Lower leg skin (tissue), 4 donors: Measurements from ENCODE around the gene TXNDC16. TPM values are rescaled to one million over a fixed set of nuclear protein-coding genes. Genes with fewer than 3 reads are reported as not detected.

Source experiments
- DNase-seq, 2 donors: peaks; one replicate each; pipeline ENCODE4 v3.0.0-alpha.2; 2019; ENCODE audit warnings: low spot score in 2 of 2
- H3K4me3 ChIP-seq: fragments of 200-600 bp; sonication (generic); 2 replicates; pipeline ENCODE4 v1.5.1; 2017; ENCODE audit warnings: mild to moderate bottlenecking, low read depth; ENCODE audit not compliant: poor library complexity, severe bottlenecking
- POLR2A ChIP-seq, 2 donors: fragments of 450-650 bp; IDR thresholded peaks; one replicate each; pipeline ENCODE4 v1.6.1; 2016 to 2017; ENCODE audit warnings: antibody characterized with exemption in 2 of 2, mild to moderate bottlenecking in 1 of 2, moderate library complexity in 1 of 2
- WGBS, 2 donors: methylation state at CpG; one replicate each; pipeline ENCODE4 v1.1.5; 2018; 5-methylcytosine and 5-hydroxymethylcytosine counted together
- intact Hi-C: fragments of 100-400 bp; cut with DNase I; formaldehyde crosslinking; loops from one replicate; pipeline ENCODE4 v1.15.0; 2023; ENCODE audit warnings: low total_unique reads
- total RNA-seq, 4 donors: library from RNA; depleted of rRNA; stranded (reverse); fragments of >200 nt; gene quantifications; one replicate each; pipeline ENCODE4 v1.1.0, GENCODE V29; 2016
- TF ChIP-seq, protein P1 (sequence below), 3 donors: fragments of 450-650 bp; IDR thresholded peaks; one replicate each; pipeline ENCODE4 v1.5.1; 2016; ENCODE audit warnings: antibody characterized with exemption in 3 of 3, mild to moderate bottlenecking in 3 of 3, moderate library complexity in 2 of 3

Gene TXNDC16
- total RNA-seq, 4 donors from 2014 or later, result 7.1 to 8.2 (median 8.1) TPM

DNA sequence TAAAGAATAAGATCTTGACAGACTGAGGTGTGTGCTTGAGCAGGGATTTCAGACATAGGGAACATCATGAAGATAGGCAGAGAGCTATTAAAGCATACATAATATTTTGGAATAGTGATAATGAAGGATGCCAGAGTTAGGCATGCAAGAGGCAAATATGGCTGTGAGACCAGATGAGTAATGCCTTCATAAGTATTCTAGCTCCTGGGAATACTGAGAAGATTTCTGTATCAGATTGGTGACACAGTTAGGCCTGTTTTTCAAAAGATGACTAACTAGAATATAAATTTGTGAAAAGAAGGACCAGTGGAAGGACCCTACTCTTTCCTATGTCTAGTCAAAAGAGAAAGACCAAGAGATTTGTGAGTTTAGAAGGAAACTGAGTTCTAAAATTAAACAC lies 108.8 kb downstream of the TXNDC16 start:
- DNase-seq, result no peak
- H3K4me3 ChIP-seq, result no peak overlapping the region
- intact Hi-C loops, result no loop called here
- TF ChIP-seq POLR2A (IDR thresholded peaks at IDR 0.05), result no peak
- TF ChIP-seq, protein P1, sequence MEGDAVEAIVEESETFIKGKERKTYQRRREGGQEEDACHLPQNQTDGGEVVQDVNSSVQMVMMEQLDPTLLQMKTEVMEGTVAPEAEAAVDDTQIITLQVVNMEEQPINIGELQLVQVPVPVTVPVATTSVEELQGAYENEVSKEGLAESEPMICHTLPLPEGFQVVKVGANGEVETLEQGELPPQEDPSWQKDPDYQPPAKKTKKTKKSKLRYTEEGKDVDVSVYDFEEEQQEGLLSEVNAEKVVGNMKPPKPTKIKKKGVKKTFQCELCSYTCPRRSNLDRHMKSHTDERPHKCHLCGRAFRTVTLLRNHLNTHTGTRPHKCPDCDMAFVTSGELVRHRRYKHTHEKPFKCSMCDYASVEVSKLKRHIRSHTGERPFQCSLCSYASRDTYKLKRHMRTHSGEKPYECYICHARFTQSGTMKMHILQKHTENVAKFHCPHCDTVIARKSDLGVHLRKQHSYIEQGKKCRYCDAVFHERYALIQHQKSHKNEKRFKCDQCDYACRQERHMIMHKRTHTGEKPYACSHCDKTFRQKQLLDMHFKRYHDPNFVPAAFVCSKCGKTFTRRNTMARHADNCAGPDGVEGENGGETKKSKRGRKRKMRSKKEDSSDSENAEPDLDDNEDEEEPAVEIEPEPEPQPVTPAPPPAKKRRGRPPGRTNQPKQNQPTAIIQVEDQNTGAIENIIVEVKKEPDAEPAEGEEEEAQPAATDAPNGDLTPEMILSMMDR (IDR thresholded peaks at IDR 0.05), result no peak

DNA sequence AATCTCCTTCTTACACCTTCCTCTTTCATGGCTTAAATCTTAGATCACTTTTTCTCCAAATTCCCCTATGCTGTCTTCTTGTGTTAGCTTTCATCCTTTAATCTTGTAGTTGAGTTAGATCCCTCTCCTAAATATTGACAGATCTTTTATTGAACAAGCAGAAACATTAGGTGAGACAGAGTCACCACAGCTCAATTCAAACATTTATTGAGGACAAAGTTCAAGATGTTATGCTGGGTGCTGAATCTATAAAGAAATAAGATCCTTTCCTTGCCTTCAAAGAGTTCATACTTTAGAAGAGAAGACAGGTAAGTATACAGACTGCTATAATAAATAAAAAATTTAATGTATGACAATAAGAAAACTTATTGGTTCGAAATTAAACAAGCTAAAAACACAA lies 109.7 kb downstream of the TXNDC16 start:
- no peak for TF ChIP-seq POLR2A (IDR thresholded peaks at IDR 0.05)
- TF ChIP-seq, protein P1 (IDR thresholded peaks at IDR 0.05), result no peak
- intact Hi-C loops, result no loop called here
- WGBS, 2 donors, result 95 to 97% methylated on average over 1 of the region's 1 CpG
- DNase-seq, result no peak
- no peak overlapping the region for H3K4me3 ChIP-seq

DNA sequence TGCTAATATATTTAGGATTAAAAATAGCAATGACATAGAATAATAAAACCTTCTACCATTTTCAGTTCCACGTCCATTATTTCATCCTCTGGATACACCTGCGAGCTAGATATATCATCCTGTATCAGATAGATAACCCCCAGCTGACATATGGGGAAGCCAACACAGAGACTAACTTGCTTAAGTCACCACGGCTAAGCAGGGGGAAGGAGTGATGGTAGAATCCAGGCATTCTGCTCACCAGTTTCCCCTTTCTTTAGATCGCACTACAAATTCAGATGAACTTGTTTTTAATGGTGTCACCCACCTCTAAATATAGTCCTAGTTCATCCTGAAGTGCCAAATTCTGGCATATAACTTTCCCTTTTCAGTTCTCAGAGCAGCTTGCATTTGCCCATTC lies 110.1 kb downstream of the TXNDC16 start:
- 90 to 92% methylated on average over 4 of the region's 4 CpGs for WGBS, 2 donors
- no peak for DNase-seq
- intact Hi-C loops, result no loop called here
- H3K4me3 ChIP-seq, result no peak overlapping the region
- no peak for TF ChIP-seq POLR2A (IDR thresholded peaks at IDR 0.05)
- TF ChIP-seq, protein P1 (IDR thresholded peaks at IDR 0.05), result no peak

DNA sequence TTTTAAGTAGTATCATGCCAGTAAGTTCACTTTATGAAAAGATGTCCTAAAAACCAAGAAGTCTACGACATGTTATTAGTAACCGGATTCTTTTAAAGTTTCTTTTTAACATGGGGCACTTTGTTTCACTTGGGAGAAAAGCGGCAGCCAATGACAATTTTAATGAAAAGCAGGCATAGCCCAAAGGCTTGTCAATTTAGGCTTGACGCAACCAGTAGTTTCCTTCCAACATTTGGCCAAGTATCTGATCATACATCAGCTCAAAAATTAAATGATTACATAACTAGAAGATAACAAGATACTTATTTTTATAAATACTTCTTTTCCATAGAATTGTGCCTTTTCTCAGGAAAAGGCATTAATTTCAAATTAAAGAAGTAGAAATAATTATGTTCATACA lies 112.8 kb downstream of the TXNDC16 start:
- TF ChIP-seq, protein P1 (IDR thresholded peaks at IDR 0.05), result no peak
- TF ChIP-seq POLR2A (IDR thresholded peaks at IDR 0.05), result no peak
- no peak overlapping the region for H3K4me3 ChIP-seq
- no peak for DNase-seq
- intact Hi-C loops, result no loop called here
- WGBS, 2 donors, result 52 to 66% methylated on average over 4 of the region's 4 CpGs

DNA sequence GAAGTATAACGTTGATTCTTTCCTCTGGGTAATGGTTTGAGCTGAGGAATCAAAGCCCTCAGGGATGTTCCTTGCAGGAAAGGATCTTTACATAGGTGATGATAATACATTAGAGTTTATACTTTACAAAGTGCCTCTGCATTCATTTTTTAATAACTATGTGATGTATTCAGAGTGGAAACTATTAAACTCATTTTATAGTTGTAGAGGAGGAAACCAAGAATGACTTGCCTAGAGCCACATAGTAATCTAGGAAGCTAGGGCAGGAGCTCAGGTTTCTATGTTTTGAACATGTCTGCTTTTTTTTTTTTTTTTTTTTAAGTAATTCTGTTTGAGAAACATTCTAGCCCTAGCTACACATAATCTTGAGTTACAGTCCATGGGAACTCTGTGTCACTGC lies 117.3 kb downstream of the TXNDC16 start:
- intact Hi-C loops, result no loop called here
- TF ChIP-seq, protein P1 (IDR thresholded peaks at IDR 0.05), result no peak
- TF ChIP-seq POLR2A (IDR thresholded peaks at IDR 0.05), result no peak
- 78 to 84% methylated on average over 1 of the region's 1 CpG for WGBS, 2 donors

DNA sequence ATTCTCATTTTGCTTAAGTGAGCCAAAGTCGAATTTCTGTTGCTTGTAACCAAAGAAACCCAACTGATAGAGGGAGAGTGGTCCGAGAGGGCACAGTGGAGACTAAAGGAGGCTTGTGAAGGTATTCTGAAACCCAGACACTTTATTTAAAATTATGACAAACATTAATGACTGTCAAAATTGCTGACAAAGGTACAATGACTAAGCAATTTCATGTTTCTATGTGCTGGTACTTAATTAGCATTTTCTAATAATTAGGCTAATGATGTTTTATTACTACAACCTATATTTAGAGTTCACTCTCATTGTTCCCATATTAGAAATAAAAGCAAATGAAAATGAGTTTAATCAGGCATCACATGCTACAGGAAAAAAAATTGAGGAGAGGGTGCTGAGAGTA lies 121.8 kb downstream of the TXNDC16 start:
- WGBS, 2 donors, result 91 to 94% methylated on average over 2 of the region's 2 CpGs
- H3K4me3 ChIP-seq, result no peak overlapping the region
- DNase-seq, result no peak
- intact Hi-C loops, result no loop called here
- TF ChIP-seq, protein P1 (IDR thresholded peaks at IDR 0.05), result no peak
- TF ChIP-seq POLR2A (IDR thresholded peaks at IDR 0.05), result no peak

More for the DNA sequence above, 117.3 kb downstream of the TXNDC16 start:
- DNase-seq, result no peak
- no peak overlapping the region for H3K4me3 ChIP-seq
